ENCODE measurements around the gene MYRIP. TPM values are rescaled to one million over a fixed set of nuclear protein-coding genes. Genes with fewer than 3 reads are reported as not detected.
"Not testable (repeated sequence)": the region's sequence is repeated elsewhere in the genome, so short reads cannot be mapped to it uniquely, and the experiment has no call there.

The MYRIP gene
- total RNA-seq, 1 donor from 2014 or later, result 0.27 TPM

DNA sequence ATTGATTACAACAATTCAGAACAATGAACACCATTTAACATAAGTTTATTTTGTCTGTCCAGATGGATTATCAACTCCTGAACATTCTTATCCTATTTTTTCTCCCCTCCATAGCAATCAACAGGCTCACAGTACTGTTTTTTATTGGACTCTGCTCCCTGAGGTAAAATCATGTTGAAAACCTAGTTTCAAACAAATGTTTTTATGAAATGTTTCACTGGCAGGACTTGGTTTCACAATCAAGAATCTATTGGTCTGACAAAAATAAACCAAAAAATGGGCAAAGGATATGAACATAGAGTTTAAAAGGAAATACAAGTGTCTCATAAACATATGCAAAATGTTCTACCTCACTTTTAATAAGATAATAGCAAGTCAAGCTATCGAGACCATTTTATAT lies 2.6 kb upstream of the MYRIP start:
- DNase-seq (ENCODE audit: low read depth), result no peak

DNA sequence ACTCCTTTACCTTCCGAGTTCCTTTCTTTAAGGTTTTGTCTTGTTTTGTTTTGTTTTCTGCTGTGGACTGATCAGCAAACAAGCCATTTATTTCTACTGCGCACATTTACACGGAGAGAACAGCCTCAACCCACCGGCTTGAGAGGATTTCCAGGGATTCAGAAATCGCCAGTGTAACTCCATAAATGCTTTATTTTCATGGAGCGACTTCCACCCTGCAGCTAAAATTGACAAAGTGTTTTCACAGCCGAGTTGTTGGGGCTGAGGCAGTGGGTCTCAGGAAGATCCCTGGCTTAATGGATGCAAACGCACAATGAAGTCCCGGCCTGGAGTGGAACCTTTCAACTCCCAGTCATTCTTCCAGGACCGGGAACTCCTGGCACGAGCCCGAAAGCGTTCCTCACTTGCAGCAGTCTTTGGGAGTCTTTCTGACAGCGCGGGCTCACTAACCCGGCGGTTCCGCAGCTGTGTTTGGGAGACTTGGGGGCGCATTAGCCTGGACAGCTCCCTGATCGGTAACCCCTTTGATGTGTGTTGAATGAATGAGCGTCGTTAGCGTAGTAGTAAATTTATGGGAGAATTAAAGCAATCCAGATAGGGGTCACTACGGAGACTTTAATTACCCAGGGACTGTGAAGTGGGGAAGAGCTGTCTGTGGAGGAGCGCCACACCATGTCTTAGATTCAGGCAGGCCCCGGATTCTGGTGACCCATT lies 785 bp upstream of the MYRIP start:
- no peak for DNase-seq (ENCODE audit: low read depth)

DNA sequence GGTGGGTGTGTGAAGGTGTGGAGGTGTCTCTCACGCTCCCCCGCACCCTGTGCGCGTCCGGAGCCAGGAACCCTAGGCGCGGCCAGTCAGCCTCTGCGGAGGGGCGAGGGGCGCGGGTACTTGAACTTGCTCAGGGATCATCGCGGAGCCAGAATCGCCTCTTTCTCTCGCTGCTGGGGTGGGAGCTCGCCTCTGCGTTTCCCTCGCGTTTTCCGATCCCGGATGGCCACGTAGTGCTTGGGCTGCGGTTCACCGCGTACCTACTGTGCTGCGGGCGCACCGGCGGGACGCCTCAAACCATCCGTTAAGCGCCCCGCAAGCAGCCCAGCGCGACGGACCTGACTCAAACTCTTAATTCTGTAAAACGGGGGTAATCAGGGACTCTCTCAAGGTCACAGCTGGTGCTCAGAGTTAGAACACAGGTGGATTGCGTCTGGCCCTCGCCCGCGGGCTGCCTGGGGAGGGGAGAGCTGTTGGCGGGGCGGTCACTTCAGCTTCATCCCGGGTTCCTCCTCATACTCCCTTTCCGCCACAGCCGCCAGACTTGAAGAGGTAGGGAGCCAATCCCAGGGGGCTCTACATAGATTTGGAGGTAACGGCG lies 686 bp downstream of the MYRIP start:
- DNase-seq (ENCODE audit: low read depth), result no peak

GRCh38 chr3:39810647-39811161 lies 1.3 kb downstream of the MYRIP start:
- DNase-seq (ENCODE audit: low read depth), result no peak

DNA sequence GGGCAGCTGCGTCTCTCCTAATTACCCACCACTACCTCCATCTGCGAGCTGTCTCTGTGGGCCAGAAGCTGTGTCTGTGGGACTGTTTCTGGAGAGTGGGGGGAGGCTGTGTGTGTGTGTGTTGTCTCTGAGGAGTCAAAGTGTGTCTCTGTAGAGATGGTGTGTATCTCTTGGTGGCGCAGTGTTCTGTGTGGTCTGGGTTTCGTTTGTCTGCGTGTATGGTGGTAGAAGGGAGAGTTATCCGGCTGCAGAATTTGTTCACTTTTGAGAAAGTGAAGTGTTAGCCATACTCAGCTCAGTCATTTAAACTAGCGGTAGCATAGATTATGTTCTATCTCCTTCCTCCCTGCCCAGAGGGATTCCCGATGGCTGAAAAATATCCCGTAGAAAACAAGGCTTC lies 2.2 kb downstream of the MYRIP start:
- DNase-seq (ENCODE audit: low read depth), result no peak

DNA sequence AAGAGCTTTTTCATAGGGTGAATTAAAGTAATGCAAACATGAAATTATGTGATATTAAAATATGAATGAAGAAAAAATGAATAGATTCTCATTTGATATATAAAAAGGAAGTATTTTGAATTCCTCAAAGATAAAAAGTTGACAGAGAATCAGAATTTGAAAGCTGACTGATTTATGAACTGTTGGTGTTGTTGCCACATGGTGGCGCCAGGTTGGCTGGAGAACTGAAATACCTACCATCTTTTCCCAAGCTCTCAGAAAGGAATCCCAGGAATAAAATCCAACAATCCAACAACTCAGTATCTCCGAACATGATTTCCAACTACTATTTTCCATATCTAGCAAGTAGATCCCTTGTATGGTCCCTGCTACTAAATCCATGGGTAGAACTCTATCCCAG lies 3.1 kb downstream of the MYRIP start:
- DNase-seq (ENCODE audit: low read depth), result no peak

GRCh38 chr3:39814007-39814406 lies 4.6 kb downstream of the MYRIP start:
- no peak for DNase-seq (ENCODE audit: low read depth)

- peak; percentile 20 for DNase-seq (ENCODE audit: low read depth)
These were observed 10.5 kb downstream of the MYRIP start for GRCh38 chr3:39819899-39820298.

DNA sequence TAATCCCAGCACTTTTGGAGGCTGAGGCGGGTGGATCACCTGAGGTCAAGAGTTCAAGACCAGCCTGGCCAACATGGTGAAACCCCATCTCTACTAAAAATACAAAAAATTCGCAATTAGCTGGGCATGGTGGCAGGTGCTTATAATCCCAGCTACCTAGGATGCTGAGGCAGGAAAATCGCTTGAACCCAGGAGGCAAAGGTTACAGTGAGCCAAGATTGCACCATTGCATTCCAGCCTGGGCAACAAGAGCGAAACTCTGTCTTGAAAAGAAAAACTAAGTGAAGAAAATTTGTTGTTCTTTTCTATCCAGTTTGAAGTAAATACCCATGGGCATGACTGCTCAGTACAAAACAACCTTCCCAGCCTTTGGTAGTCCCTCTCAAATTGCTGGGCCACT lies 24.4 kb downstream of the MYRIP start:
- not testable (repeated sequence) for DNase-seq (ENCODE audit: low read depth)

GRCh38 chr3:39839484-39839883 lies 30.1 kb downstream of the MYRIP start:
- DNase-seq (ENCODE audit: low read depth), result no peak

- DNase-seq (ENCODE audit: low read depth), result no peak
These were observed 34.0 kb downstream of the MYRIP start for GRCh38 chr3:39843440-39843839.

DNA sequence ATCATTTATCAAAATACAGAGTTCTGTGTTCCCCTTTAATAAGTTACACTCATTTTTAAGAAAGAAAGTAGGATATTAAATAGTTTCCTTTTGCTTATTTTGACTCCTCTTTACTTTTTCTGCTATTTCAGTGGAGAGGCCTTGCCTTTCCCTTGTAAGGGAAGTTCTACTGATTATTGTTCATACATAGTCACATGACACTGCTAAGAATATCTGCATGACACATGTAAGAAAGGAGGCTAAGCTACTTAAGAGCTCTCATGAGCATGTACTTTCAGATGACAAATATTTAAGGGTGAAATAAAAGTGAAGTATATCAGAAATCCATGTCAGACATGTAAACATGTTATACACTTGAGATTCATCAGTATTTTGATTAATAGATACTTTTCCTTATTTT lies 39.0 kb downstream of the MYRIP start:
- peak; percentile 7 for DNase-seq (ENCODE audit: low read depth)

DNA sequence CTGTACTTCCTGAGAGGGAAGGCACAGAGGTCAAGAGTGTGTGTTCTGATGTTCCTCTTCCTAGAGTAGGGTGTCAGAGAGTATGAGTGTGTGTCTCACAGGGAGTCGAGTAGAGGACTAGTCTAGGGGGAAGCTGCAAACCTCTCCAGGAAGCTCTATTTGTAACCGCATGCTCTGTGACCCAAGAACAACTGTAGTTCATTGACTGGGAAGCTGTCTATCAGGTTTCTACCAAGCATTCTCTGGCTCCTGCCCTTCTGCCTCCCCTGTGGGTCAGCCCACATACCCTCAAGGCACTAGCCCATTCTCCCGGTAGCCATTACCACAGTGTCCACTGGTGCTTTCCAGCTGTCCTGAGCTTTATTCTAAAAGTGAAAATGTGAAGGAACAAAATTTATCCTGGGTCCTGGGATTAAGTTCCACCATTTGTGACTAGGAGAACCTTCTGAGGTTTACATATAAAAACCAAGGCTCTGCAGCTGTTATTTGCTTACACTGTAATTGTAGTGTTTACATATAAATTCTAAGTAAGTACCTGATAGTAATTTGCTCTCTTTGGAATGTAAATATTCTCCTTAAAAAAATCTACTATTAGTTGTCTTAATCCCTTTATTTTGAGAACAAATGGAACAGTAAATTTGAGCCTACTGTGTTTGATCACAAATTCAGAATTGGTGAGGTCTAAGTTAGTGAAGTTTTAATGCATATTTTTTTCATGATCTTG lies 40.7 kb downstream of the MYRIP start:
- peak; percentile 29 for DNase-seq (ENCODE audit: low read depth)

DNA sequence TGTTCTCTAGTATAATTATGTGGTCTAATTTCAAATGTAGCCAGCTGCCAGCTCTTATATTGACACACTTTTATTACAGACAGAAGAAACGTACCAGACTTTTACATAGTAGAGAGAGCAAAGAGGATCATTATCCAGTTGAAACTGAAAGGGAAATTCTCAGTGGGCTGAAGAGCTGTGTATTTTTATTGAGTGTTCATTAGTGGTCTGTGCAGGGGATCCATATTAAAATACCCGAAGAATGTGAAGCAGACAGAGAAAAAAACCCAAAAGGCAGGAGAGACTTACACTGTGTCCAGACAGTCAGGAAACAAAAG lies 41.3 kb downstream of the MYRIP start:
- DNase-seq (ENCODE audit: low read depth), result no peak

DNA sequence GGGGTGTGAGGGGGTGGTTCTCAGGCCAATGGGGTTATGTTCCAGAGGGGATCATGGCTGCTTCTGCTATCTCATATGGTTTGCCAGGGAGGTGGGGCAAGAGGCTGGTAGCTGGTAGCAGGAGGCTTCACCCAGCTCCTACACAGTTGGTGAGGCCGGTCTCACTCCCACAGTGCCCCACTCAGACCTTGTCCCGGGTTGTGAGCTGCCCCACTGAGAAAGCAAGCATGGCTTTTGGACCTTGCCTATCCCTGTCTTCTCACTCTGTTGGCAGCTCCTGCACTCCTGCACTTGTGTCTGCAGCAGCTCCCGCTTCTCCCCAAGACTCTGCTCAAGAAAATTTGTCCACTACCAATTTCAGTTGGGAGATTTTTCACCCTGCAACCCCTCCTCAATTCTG lies 46.1 kb downstream of the MYRIP start:
- DNase-seq (ENCODE audit: low read depth), result no peak

GRCh38 chr3:39869890-39870289 lies 60.5 kb downstream of the MYRIP start:
- DNase-seq (ENCODE audit: low read depth), result no peak

GRCh38 chr3:39870706-39871105 lies 61.3 kb downstream of the MYRIP start:
- no peak for DNase-seq (ENCODE audit: low read depth)

DNA sequence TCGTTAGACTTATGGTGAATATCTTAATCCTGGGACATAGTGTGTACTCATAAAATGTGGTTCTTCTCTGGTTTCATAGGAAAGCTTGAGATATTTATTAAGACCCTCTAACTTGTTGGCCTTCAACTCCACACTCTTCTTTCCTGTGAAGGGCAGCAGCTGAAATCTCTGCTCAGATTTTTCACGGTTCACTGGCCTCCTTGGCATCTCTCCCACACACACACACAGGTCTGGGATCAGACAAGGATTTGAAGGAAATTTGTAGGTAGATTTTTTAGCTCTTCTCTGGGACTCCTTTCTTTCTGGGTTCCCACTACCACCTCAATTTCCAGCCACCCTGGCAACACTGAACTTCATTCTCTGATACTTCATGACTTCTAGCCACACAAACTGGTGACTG lies 70.2 kb downstream of the MYRIP start:
- no peak for DNase-seq (ENCODE audit: low read depth)

DNA sequence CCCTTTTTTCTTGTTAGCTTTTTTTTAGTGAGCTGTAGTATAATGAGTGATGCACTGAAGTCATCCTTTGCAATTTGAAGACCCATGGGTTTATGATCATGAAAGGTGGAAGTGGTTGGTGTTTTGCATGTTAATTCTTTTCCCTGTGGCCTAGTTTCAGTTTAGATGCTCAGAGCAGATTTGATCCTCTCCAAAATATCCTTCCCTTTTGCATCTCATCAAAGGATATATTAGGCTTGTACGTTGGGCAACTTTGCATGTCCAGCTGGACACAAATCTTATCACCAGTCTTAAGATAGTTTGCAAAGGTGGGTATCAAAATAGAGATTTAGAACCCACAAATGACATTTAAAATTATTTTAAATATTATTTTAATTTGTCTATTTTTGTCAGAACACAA lies 72.7 kb downstream of the MYRIP start:
- no peak for DNase-seq (ENCODE audit: low read depth)

- DNase-seq (ENCODE audit: low read depth), result no peak
These were observed 82.7 kb downstream of the MYRIP start for GRCh38 chr3:39892068-39892467.

DNA sequence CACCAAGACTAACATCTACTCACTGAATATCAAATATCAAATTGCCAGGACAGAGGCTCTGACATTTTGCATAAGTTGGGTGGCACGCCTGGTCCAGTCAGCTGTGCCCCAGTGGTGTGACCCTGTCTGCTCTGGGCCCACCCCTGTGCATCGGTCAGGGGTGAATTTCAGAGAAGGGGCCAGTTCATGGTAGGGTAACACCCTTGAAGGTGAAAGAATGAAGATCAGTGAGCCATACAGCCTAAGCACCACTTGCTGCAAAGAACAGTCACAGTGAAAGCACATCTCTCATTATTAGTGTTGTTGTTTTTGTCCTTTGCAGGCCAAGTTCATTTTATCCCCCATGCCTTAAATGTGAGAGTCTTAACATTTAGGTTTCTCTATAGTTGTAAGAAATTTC lies 86.8 kb downstream of the MYRIP start:
- DNase-seq (ENCODE audit: low read depth), result no peak

GRCh38 chr3:39900462-39901002 lies 91.1 kb downstream of the MYRIP start:
- no peak for DNase-seq (ENCODE audit: low read depth)

Data from myocyte (in vitro differentiated cells).